Epithelial cell of prostate (primary cell): ENCODE data around the gene CUX1.
"Not testable (repeated sequence)": the region's sequence is repeated elsewhere in the genome, so short reads cannot be mapped to it uniquely, and the experiment has no call there.

ENCODE experiments used
- DNase-seq: peaks from one replicate; pipeline ENCODE4 v3.0.0-alpha.2; 2011; ENCODE audit warnings: low read depth, low spot score
- H3K27ac ChIP-seq: fragments of 450-650 bp; 2 replicates; pipeline ENCODE4 v1.5.1; 2017; ENCODE audit warnings: mild to moderate bottlenecking

The CUX1 gene

DNA sequence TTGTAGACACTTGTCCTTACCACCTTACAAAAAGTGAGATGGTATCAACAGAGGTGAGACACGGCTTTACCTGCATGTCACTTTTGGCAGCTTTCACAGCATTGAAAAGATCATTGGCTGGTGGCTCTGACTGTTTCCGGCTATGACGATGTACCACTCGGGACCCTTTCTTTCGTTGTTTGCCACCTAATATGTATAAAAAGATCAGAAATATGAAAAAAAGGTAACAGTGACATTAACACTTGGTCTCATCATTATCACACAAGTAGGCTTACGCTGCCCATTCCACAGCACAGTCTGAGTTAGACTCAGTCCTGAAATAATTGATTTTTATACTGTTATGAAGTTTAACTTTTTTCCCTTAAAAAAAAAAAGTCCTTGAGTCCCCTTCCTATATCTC lies 509.8 kb downstream of the CUX1 start:
- DNase-seq, H3K27ac ChIP-seq: not testable (repeated sequence)

DNA sequence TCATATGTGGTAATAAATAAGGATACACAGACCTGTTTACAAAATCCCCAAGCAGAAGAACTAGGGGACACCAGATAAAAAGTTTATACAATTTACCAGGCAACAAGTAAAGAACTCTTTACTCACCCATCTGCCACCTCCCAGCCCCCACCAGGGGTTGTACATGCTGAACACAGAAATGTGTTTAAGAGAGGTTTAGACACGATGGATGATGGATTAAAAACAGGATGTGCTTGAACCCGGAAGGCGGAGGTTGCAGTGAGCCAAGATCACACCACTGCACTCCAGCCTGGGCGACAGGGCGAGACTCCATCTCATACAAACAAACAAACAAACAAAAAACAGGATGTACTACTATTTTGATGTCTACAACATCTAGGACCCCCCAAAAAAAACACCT lies 511.4 kb downstream of the CUX1 start:
- not testable (repeated sequence) for H3K27ac ChIP-seq, DNase-seq

DNA sequence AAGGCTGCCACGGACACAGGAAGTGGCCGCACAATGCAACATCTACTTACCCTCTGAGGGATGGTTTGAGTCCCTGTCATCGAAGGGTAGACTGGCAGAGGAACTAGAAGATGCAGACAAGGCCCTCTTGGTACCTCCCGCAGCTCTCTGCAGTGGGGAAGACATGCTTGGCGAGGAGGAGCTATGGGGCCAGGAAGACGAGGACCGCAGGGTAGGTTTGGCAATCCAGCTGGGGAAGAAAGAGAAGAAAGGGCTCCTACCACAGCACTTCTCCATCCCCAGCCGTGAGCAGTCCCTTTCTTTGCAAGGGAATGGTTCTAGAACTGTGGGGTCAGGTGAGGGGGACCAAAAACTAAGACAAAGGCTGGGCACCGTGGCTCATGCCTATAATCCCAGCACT lies 511.9 kb downstream of the CUX1 start:
- not testable (repeated sequence) for DNase-seq, H3K27ac ChIP-seq

DNA sequence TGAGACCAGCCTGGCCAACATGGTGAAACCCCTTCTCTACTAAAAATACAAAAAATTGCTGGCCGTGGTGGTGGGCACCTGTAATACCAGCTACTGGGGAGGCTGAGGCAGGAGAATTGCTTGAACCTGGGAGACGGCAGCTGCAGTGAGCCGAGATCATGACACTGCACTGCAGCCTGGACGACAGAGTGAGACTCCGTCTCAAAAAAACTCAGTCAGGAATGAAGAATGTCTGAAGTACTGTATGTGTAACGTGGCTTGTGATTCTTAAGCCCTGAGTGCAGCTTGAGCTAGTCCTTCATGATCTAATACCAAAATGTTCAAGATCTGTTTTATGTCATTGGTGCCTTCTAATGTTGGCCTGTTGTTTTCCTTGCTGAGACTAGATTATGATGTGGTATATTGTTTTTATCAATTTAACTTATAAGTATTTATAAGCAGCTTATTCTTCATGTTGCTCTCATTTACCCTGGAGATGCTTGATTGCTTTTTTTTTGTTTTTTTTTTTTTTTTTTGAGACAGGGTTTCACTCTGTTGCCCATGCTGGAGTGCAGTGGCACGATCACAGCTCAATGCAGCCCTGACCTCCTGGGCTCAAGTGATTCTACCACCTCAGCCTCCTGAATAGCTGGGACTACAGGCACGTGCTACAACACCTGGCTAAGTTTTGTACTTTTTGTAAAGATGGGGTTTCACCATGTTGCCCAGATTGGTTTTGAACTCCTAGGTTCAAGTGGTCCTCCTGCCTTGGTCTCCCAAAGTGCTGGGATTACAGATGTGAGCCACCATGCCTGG lies 513.4 kb downstream of the CUX1 start:
- H3K27ac ChIP-seq, DNase-seq: not testable (repeated sequence)
